ENCODE measurements around the gene FOXP2. TPM values are rescaled to one million over a fixed set of nuclear protein-coding genes. Genes with fewer than 3 reads are reported as not detected.

FOXP2 gene
- total RNA-seq, 2 experiments from 2014 or later, result not detected

DNA sequence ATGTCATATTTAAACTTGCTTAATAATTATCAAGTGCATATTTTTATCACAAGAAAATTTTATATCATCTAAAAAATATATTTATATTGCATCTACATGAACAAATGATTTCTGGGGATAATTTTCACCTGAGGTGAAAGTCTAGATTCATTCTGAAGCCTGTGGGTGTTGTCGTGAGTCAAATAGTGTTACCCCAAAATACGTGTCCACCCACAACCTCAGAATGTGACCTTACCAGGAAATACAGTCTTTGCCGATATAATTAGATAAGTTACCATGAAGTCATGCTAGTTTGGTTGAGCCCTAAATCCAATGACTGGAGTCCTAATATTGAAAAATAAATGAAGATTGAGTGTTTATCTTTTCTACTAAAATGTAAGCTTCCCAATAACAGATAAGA is 304.2 kb downstream of the FOXP2 start:
- intact Hi-C loops (cut with DNase I, micrococcal nuclease), result no loop called here
- CTCF ChIA-PET, result no interaction called here
- Mint-ChIP-seq H3K4me1 (ENCODE audit: low read depth) (no peaks in the 10 kb centered on the region), H3K27me3 (no peaks in the 10 kb centered on the region), H3K36me3 (ENCODE audit: low read depth) (no peaks in the 10 kb centered on the region), H3K27ac (no peak overlapping the region), H3K9me3 (no peaks in the 10 kb centered on the region), H3K4me3 (no peak overlapping the region)
- POLR2A ChIA-PET, result no interaction called here
- DNase-seq (no peak), ATAC-seq (ENCODE audit: poor library complexity) (no peak)
- no peaks in the 10 kb centered on the region for H3K9me3 ChIP-seq (ENCODE audit: control insufficient read depth in 1 of 2, insufficient read depth in 1 of 2, low read length in 2 of 2)
- no peaks in the 10 kb centered on the region for H3K4me1 ChIP-seq (ENCODE audit: insufficient read depth, low read length)
- no peak overlapping the region for H3K4me3 ChIP-seq (ENCODE audit: low read length)
- TF ChIP-seq, protein P1, sequence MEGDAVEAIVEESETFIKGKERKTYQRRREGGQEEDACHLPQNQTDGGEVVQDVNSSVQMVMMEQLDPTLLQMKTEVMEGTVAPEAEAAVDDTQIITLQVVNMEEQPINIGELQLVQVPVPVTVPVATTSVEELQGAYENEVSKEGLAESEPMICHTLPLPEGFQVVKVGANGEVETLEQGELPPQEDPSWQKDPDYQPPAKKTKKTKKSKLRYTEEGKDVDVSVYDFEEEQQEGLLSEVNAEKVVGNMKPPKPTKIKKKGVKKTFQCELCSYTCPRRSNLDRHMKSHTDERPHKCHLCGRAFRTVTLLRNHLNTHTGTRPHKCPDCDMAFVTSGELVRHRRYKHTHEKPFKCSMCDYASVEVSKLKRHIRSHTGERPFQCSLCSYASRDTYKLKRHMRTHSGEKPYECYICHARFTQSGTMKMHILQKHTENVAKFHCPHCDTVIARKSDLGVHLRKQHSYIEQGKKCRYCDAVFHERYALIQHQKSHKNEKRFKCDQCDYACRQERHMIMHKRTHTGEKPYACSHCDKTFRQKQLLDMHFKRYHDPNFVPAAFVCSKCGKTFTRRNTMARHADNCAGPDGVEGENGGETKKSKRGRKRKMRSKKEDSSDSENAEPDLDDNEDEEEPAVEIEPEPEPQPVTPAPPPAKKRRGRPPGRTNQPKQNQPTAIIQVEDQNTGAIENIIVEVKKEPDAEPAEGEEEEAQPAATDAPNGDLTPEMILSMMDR (IDR thresholded peaks at IDR 0.05), result no peak
- H3K27me3 ChIP-seq (ENCODE audit: control insufficient read depth in 1 of 2, insufficient read depth in 2 of 2, low read length in 2 of 2), result no peaks in the 10 kb centered on the region
- H3K27ac ChIP-seq (ENCODE audit: low read depth in 1 of 2, low read length in 2 of 2), result no peak overlapping the region
- no peaks in the 10 kb centered on the region for H3K36me3 ChIP-seq (ENCODE audit: insufficient read depth, low read length)

DNA sequence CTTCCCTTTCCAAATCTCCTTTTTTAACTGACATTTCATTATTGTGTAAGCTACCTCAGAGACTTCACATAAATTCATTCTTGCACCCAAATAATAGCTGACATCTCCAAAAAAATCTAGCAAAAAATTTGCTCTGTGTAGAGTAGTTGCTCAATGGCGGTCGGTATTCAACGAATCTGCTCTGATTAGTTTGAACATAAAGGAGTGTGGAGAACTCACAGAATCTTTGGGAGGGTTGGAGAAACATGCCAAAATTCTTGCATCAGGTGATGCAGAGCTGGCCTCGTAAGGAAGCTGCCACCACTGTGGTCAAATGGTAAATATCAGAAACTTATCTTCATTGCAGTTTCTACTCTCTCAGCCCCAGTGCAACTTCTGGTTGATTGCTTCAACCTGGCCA is 306.1 kb downstream of the FOXP2 start:
- Mint-ChIP-seq H3K4me3 (no peak overlapping the region), H3K4me1 (ENCODE audit: low read depth) (no peaks in the 10 kb centered on the region), H3K36me3 (ENCODE audit: low read depth) (no peaks in the 10 kb centered on the region), H3K27me3 (no peaks in the 10 kb centered on the region), H3K9me3 (no peaks in the 10 kb centered on the region), H3K27ac (no peak overlapping the region)
- no peaks in the 10 kb centered on the region for H3K4me1 ChIP-seq (ENCODE audit: insufficient read depth, low read length)
- intact Hi-C loops (cut with DNase I, micrococcal nuclease), result no loop called here
- ChIA-PET CTCF (interaction anchor here (1.1 kb wide), 1 partner anchor 10 kb away, joined by 3 read pairs; no protein-coding TSS in a partner anchor), POLR2A (no interaction called here)
- DNase-seq (no peak), ATAC-seq (ENCODE audit: poor library complexity) (no peak)
- H3K27me3 ChIP-seq (ENCODE audit: control insufficient read depth in 1 of 2, insufficient read depth in 2 of 2, low read length in 2 of 2), result no peaks in the 10 kb centered on the region
- H3K9me3 ChIP-seq (ENCODE audit: control insufficient read depth in 1 of 2, insufficient read depth in 1 of 2, low read length in 2 of 2), result no peaks in the 10 kb centered on the region
- no peak overlapping the region for H3K27ac ChIP-seq (ENCODE audit: low read depth in 1 of 2, low read length in 2 of 2)
- no peak overlapping the region for H3K4me3 ChIP-seq (ENCODE audit: low read length)
- TF ChIP-seq, protein P1 (IDR thresholded peaks at IDR 0.05), result no peak
- no peaks in the 10 kb centered on the region for H3K36me3 ChIP-seq (ENCODE audit: insufficient read depth, low read length)

DNA sequence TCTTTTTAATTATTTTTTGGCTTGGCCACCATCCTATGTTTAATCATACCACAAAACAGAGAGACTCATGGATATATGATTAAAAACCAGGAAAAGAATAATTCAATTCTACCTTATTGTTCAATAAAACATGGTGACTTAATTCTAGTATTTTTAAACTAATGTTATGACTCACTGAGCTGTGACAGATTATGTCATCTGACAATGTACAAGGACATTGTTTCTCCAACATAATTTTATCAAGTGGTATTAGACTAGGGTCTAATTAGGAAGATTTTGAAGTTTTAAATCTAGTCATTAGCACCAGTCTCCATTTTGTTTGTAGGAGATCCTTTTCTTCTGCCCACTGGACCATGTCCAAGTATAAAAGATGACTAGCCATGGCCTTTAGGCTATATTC is 307.9 kb downstream of the FOXP2 start:
- intact Hi-C loops (cut with DNase I, micrococcal nuclease), result no loop called here
- Histone ChIP-seq H3K27ac (ENCODE audit: low read depth in 1 of 2, low read length in 2 of 2) (no peak overlapping the region), H3K4me3 (ENCODE audit: low read length) (no peak overlapping the region), H3K27me3 (ENCODE audit: control insufficient read depth in 1 of 2, insufficient read depth in 2 of 2, low read length in 2 of 2) (no peaks in the 10 kb centered on the region), H3K4me1 (ENCODE audit: insufficient read depth, low read length) (no peaks in the 10 kb centered on the region), H3K36me3 (ENCODE audit: insufficient read depth, low read length) (no peaks in the 10 kb centered on the region), H3K9me3 (ENCODE audit: control insufficient read depth in 1 of 2, insufficient read depth in 1 of 2, low read length in 2 of 2) (no peaks in the 10 kb centered on the region)
- Mint-ChIP-seq H3K27me3 (no peaks in the 10 kb centered on the region), H3K27ac (no peak overlapping the region), H3K36me3 (ENCODE audit: low read depth) (no peaks in the 10 kb centered on the region), H3K4me3 (no peak overlapping the region), H3K4me1 (ENCODE audit: low read depth) (no peaks in the 10 kb centered on the region), H3K9me3 (no peaks in the 10 kb centered on the region)
- ATAC-seq (ENCODE audit: poor library complexity) (no peak), DNase-seq (no peak)
- POLR2A ChIA-PET, result no interaction called here
- TF ChIP-seq, protein P1 (IDR thresholded peaks at IDR 0.05), result no peak
- CTCF ChIA-PET, result no interaction called here

Data from CD4-positive, alpha-beta T cell (primary cell).